H1 (cell line): ENCODE measurements around the gene ATG5. TPM values are rescaled to one million over a fixed set of nuclear protein-coding genes. Genes with fewer than 3 reads are reported as not detected.

Experiments used
- CTCF ChIA-PET: fragments of 300-600 bp; sonication (Branson Sonifier 250); formaldehyde crosslinking; loops from one replicate; lab custom pipeline; 2021; ENCODE audit not compliant: partially characterized antibody; lab: Charles Lee
- POLR2A ChIA-PET: fragments of 300-600 bp; sonication (Branson Sonifier 250); formaldehyde crosslinking; loops from one replicate; lab custom pipeline; 2021; ENCODE audit warnings: inconsistent platforms; ENCODE audit not compliant: partially characterized antibody; lab: Charles Lee
- DNase-seq, 2 experiments: peaks; one replicate each; pipeline versions ENCODE4 v3.0.0 to v3.0.0-alpha.2; 2010 to 2022; ENCODE audit warnings: low spot score in 2 of 2, low read depth in 1 of 2, mixed read lengths in 1 of 2
- FAIRE-seq: peaks from 2 replicates; lab custom pipeline; 2011; peaks lifted over from hg19 to GRCh38; lab: Jason Lieb, UNC
- H2AFZ ChIP-seq: 2 replicates; pipeline ENCODE4 v1.8.1; 2012; ENCODE audit warnings: low read length, inconsistent platforms
- H2AK5ac ChIP-seq: 2 replicates; pipeline ENCODE4 v1.6.1; 2013; ENCODE audit warnings: low read depth, low read length
- H2BK120ac ChIP-seq: replicated peaks from 2 replicates; pipeline ENCODE3; 2013; ENCODE audit warnings: low read depth, low read length, inconsistent platforms
- H2BK12ac ChIP-seq: 2 replicates; pipeline ENCODE4 v1.6.1; 2013; ENCODE audit warnings: low read depth, low read length
- H2BK15ac ChIP-seq: 2 replicates; pipeline ENCODE4 v1.6.1; 2013; ENCODE audit warnings: low read length
- H2BK20ac ChIP-seq: 2 replicates; pipeline ENCODE4 v1.6.1; 2013; ENCODE audit warnings: low read length
- H2BK5ac ChIP-seq: 2 replicates; pipeline ENCODE4 v1.6.1; 2013; ENCODE audit warnings: low read depth, low read length
- H3K14ac ChIP-seq: 2 replicates; pipeline ENCODE4 v1.6.1; 2013; ENCODE audit warnings: inconsistent platforms; ENCODE audit not compliant: insufficient read length
- H3K18ac ChIP-seq: 2 replicates; pipeline ENCODE4 v1.6.1; 2013; ENCODE audit warnings: low read length; ENCODE audit errors: extremely low read depth
- H3K23ac ChIP-seq: 2 replicates; pipeline ENCODE4 v1.6.1; 2013; ENCODE audit warnings: inconsistent platforms; ENCODE audit not compliant: insufficient read length
- H3K23me2 ChIP-seq: 2 replicates; pipeline ENCODE4 v1.6.1; 2013; ENCODE audit warnings: low read depth, low read length
- H3K27ac ChIP-seq: 2 replicates; pipeline ENCODE4 v1.6.1; 2011; ENCODE audit warnings: low read depth, low read length, inconsistent platforms
- H3K27me3 ChIP-seq, 4 experiments: replicated peaks in 1 of 4; 1 replicate in 1 of 4; 2 replicates in 3 of 4; pipeline versions ENCODE4 v1.6.1 to v1.8.1; 2011 to 2013; ENCODE audit warnings: low read length in 3 of 4, mild to moderate bottlenecking in 3 of 4, inconsistent platforms in 2 of 4, mixed read lengths in 2 of 4, moderate library complexity in 1 of 4; ENCODE audit not compliant: control insufficient read depth in 3 of 4, insufficient read depth in 3 of 4; ENCODE audit errors: extremely low read depth in 1 of 4
- H3K36me3 ChIP-seq, 4 experiments: 2 replicates each; pipeline versions ENCODE4 v1.6.1 to v1.8.1; 2011 to 2013; ENCODE audit warnings: mild to moderate bottlenecking in 4 of 4, low read length in 3 of 4, moderate library complexity in 2 of 4, control low read depth in 1 of 4, inconsistent platforms in 1 of 4; ENCODE audit not compliant: insufficient read depth in 4 of 4, control insufficient read depth in 2 of 4
- H3K4ac ChIP-seq: replicated peaks from 2 replicates; pipeline ENCODE3; 2013; ENCODE audit warnings: low read length, low read depth, mixed read lengths, inconsistent platforms; ENCODE audit not compliant: insufficient read length
- H3K4me1 ChIP-seq, 4 experiments: replicated peaks in 1 of 4; 1 replicate in 1 of 4; 2 replicates in 3 of 4; pipeline versions ENCODE4 v1.6.1 to v1.8.1; 2011 to 2013; ENCODE audit warnings: low read length in 3 of 4, inconsistent platforms in 2 of 4, mixed read lengths in 1 of 4; ENCODE audit not compliant: insufficient read depth in 4 of 4, control insufficient read depth in 3 of 4
- H3K4me2 ChIP-seq, 2 experiments: 2 replicates each; pipeline versions ENCODE4 v1.6.1 to v1.8.1; 2011 to 2013; ENCODE audit warnings: low read depth in 2 of 2, low read length in 2 of 2, control low read depth in 1 of 2, inconsistent platforms in 1 of 2, mild to moderate bottlenecking in 1 of 2; ENCODE audit not compliant: insufficient read depth in 1 of 2
- H3K4me3 ChIP-seq, 4 experiments: fragments of 200-600, 300-600 bp in 1 of 4; sonication (generic), shearing (Covaris generic), sonication (Bioruptor Twin) in 1 of 4; 2 replicates each; pipeline versions ENCODE4 v1.5.1 to v1.8.1; 2011 to 2016; ENCODE audit warnings: low read length in 4 of 4, low read depth in 3 of 4, control low read depth in 2 of 4, inconsistent platforms in 2 of 4, mild to moderate bottlenecking in 2 of 4, mixed read lengths in 1 of 4, moderate library complexity in 1 of 4; ENCODE audit not compliant: insufficient read depth in 2 of 4; ENCODE audit errors: extremely low read depth in 1 of 4
- H3K56ac ChIP-seq: replicated peaks from 2 replicates; pipeline ENCODE3; 2013; ENCODE audit warnings: low read depth, mild to moderate bottlenecking, mixed read lengths, low read length, inconsistent platforms; ENCODE audit not compliant: insufficient read length
- H3K79me1 ChIP-seq: 2 replicates; pipeline ENCODE4 v1.6.1; 2013; ENCODE audit warnings: low read depth, low read length, control low read depth
- H3K79me2 ChIP-seq, 2 experiments: 2 replicates each; pipeline versions ENCODE4 v1.6.1 to v1.8.1; 2012 to 2013; ENCODE audit warnings: low read length in 2 of 2, mild to moderate bottlenecking in 2 of 2, inconsistent platforms in 1 of 2; ENCODE audit not compliant: insufficient read depth in 2 of 2, control insufficient read depth in 1 of 2
- H3K9ac ChIP-seq, 4 experiments: replicated peaks in 1 of 4; 1 replicate in 1 of 4; 2 replicates in 3 of 4; pipeline versions ENCODE4 v1.6.1 to v1.8.1; 2011 to 2013; ENCODE audit warnings: low read depth in 3 of 4, low read length in 3 of 4, control low read depth in 2 of 4, mild to moderate bottlenecking in 2 of 4, moderate library complexity in 2 of 4, inconsistent platforms in 1 of 4; ENCODE audit errors: extremely low read depth in 1 of 4
- H3K9me3 ChIP-seq, 2 experiments: 2 replicates each; pipeline versions ENCODE4 v1.6.1 to v1.8.1; 2012 to 2013; ENCODE audit warnings: mild to moderate bottlenecking in 2 of 2, moderate library complexity in 2 of 2, control low read depth in 1 of 2, inconsistent platforms in 1 of 2, low read depth in 1 of 2, low read length in 1 of 2, mixed read lengths in 1 of 2; ENCODE audit not compliant: insufficient read depth in 2 of 2
- H4K20me1 ChIP-seq, 2 experiments: replicated peaks in 1 of 2; 2 replicates each; pipeline versions ENCODE3 to v1.8.1; 2011 to 2013; ENCODE audit warnings: inconsistent platforms in 2 of 2, low read length in 2 of 2, mild to moderate bottlenecking in 1 of 2; ENCODE audit not compliant: insufficient read depth in 2 of 2, control insufficient read depth in 1 of 2
- H4K5ac ChIP-seq: 2 replicates; pipeline ENCODE4 v1.6.1; 2013; ENCODE audit warnings: low read length, low read depth, mixed read lengths, inconsistent platforms; ENCODE audit not compliant: insufficient read length
- H4K8ac ChIP-seq: 2 replicates; pipeline ENCODE4 v1.8.0; 2013; ENCODE audit warnings: mild to moderate bottlenecking, moderate library complexity, low read length, inconsistent platforms; ENCODE audit not compliant: insufficient read depth; ENCODE audit errors: extremely low read depth
- H4K91ac ChIP-seq: replicated peaks from 2 replicates; pipeline ENCODE3; 2013; ENCODE audit warnings: low read length, mixed read lengths, inconsistent platforms; ENCODE audit not compliant: insufficient read length
- CBX8 ChIP-seq: fragments of 300-800, 300-1000 bp; sonication (generic); IDR thresholded peaks from 2 replicates; pipeline ENCODE4 v1.7.1; 2016; ENCODE audit warnings: low read depth, low read length, borderline replicate concordance
- CREB1 ChIP-seq: IDR thresholded peaks from 2 replicates; pipeline ENCODE4 v1.6.1; 2012; ENCODE audit warnings: inconsistent platforms
- EGR1 ChIP-seq: IDR thresholded peaks from 2 replicates; pipeline ENCODE4 v1.6.1; 2011; ENCODE audit warnings: low read depth, low read length, borderline replicate concordance
- EP300 ChIP-seq, 2 experiments: IDR thresholded peaks; 1 replicate in 1 of 2; 2 replicates in 1 of 2; pipeline ENCODE4 v1.6.1; 2011 to 2012; ENCODE audit warnings: low read depth in 2 of 2, low read length in 2 of 2, mild to moderate bottlenecking in 2 of 2, borderline replicate concordance in 1 of 2, inconsistent platforms in 1 of 2, moderate library complexity in 1 of 2
- GABPA ChIP-seq: IDR thresholded peaks from 2 replicates; pipeline ENCODE4 v1.6.1; 2011; ENCODE audit warnings: mild to moderate bottlenecking, low read length, moderate library complexity, borderline replicate concordance; ENCODE audit not compliant: insufficient read depth
- KDM4A ChIP-seq: IDR thresholded peaks from one replicate; pipeline ENCODE4 v1.7.1; 2012; ENCODE audit warnings: low read depth, mild to moderate bottlenecking, moderate library complexity, low read length, inconsistent platforms; ENCODE audit not compliant: severe bottlenecking
- NRF1 ChIP-seq: IDR thresholded peaks from 2 replicates; pipeline ENCODE4 v1.6.1; 2011; ENCODE audit warnings: mild to moderate bottlenecking, low read depth, low read length, improper control_type of control experiment
- POLR2AphosphoS5 ChIP-seq: IDR thresholded peaks from 2 replicates; pipeline ENCODE4 v1.6.1; 2011; ENCODE audit warnings: low read depth, low read length
- POU5F1 ChIP-seq: IDR thresholded peaks from 2 replicates; pipeline ENCODE4 v1.6.1; 2011; ENCODE audit warnings: low read depth, mild to moderate bottlenecking, low read length, moderate library complexity
- RAD21 ChIP-seq, 2 experiments: IDR thresholded peaks in 1 of 2; conservative IDR thresholded peaks in 1 of 2; 2 replicates each; pipeline ENCODE4 v1.6.1; 2011; ENCODE audit warnings: low read depth in 2 of 2, low read length in 2 of 2, improper control_type of control experiment in 1 of 2, inconsistent platforms in 1 of 2, mild to moderate bottlenecking in 1 of 2, moderate library complexity in 1 of 2
- RXRA ChIP-seq: IDR thresholded peaks from 2 replicates; pipeline ENCODE4 v1.6.1; 2011; ENCODE audit warnings: low read depth, mild to moderate bottlenecking, low read length, moderate library complexity; ENCODE audit not compliant: insufficient read depth
- SRF ChIP-seq: IDR thresholded peaks from 2 replicates; pipeline ENCODE4 v1.6.1; 2011; ENCODE audit warnings: mild to moderate bottlenecking, low read depth, low read length, moderate library complexity
- TEAD4 ChIP-seq: IDR thresholded peaks from 2 replicates; pipeline ENCODE4 v1.6.1; 2012; ENCODE audit warnings: low read depth, low read length, inconsistent platforms, mixed read lengths
- YY1 ChIP-seq: IDR thresholded peaks from 2 replicates; pipeline ENCODE4 v1.6.1; 2011; ENCODE audit warnings: low read depth, mild to moderate bottlenecking, low read length
- WGBS, 2 experiments: shearing (Covaris generic) in 1 of 2; methylation state at CpG; one replicate each; pipeline versions ENCODE4 v1.1.6 to v1.1.7; 2013 to 2015; ENCODE audit warnings: low lambda C conversion rate in 2 of 2, mixed read lengths in 2 of 2, inconsistent platforms in 1 of 2, low coverage in 1 of 2, missing lambda C conversion rate in 1 of 2; ENCODE audit not compliant: insufficient replicate concordance in 2 of 2, insufficient coverage in 1 of 2, insufficient read length in 1 of 2; ENCODE audit errors: extremely low coverage in 1 of 2, missing lambda C conversion rate in 1 of 2; 5-methylcytosine and 5-hydroxymethylcytosine counted together
- polyA plus RNA-seq, 7 experiments: library from polyadenylated mRNA; depleted of rRNA in 3 of 7; stranded (reverse) in 5 of 7; unstranded in 2 of 7; fragments of >200 nt in 5 of 7; fragments of 200-250 nt in 2 of 7; gene quantifications; 1 replicate in 5 of 7; 2 replicates in 1 of 7; 4 replicates in 1 of 7; pipeline versions ENCODE4 v1.2.1 to v1.2.3, GENCODE V29; 2011 to 2013; ENCODE audit warnings: missing spikeins in 2 of 7, mixed read lengths in 2 of 7
- total RNA-seq: library from RNA; stranded (reverse); fragmentation: NEBNext Ultra II Directional; extraction: Animal tissue kit (Norgen Biotek cat#: 25700); gene quantifications from 2 replicates; pipeline ENCODE4 v1.2.1, GENCODE V29; 2021

ATG5 gene
- total and polyA plus RNA-seq, 2 of the 8 experiments (the other 6 are each of a cell fraction or from before 2014, with no cell fraction given): 18.2 to 39.0 TPM

- Histone ChIP-seq H2BK15ac (no peak overlapping the region), H3K14ac (no peak overlapping the region), H2AFZ (no peak overlapping the region), H3K56ac (no peak overlapping the region), H3K4me3 (no peak overlapping the region), H2BK12ac (no peak overlapping the region), H3K9ac (no peak overlapping the region), H3K27ac (no peak overlapping the region), H3K23ac (no peak overlapping the region), H3K4me1 (peaks cover 0 to 5% (median under 1%) of the 10 kb centered on the region in 4 experiments; a peak in 1 of 7 replicates), H4K20me1 (no peaks in the 10 kb centered on the region), H2BK120ac (no peak overlapping the region), H3K4ac (no peak overlapping the region), H2BK5ac (no peak overlapping the region), H3K23me2 (peaks cover 3% of the 10 kb centered on the region; the same call in 1 of the 2 replicates), H3K79me1 (no peaks in the 10 kb centered on the region), H3K79me2 (no peaks in the 10 kb centered on the region), H4K91ac (no peak overlapping the region), H3K18ac (no peak overlapping the region), H2AK5ac (no peak overlapping the region), H2BK20ac (no peak overlapping the region), H3K9me3 (no peaks in the 10 kb centered on the region), H3K27me3 (no peaks in the 10 kb centered on the region; a peak in 1 of 7 replicates), H4K5ac (no peak overlapping the region), H3K36me3 (no peaks in the 10 kb centered on the region), H4K8ac (no peak overlapping the region), H3K4me2 (no peak overlapping the region)
- POLR2A ChIA-PET: no interaction called here
- CTCF ChIA-PET: interaction anchor here (0.6 to 5.3 kb wide), 7 partner anchors 11 to 722 kb away, joined by 3 to 38 read pairs (median 4); no protein-coding TSS in a partner anchor
- DNase-seq (no peak), FAIRE-seq (no peak)
- WGBS, 2 experiments: 93% methylated on average over 4 of the region's 4 CpGs; no CpG with 5 or more reads in 1 of the 2 experiments
- TF ChIP-seq CBX8 (no peak), EGR1 (no peak), KDM4A (no peak), SRF (no peak), RXRA (no peak), YY1 (no peak), RAD21 (IDR thresholded peaks at IDR 0.05 in 1 of 2, conservative IDR thresholded peaks at IDR 0.05 in 1 of 2; ENCODE audit: low read depth in 2 of 2, low read length in 2 of 2) (no peak), CREB1 (no peak), POU5F1 (no peak), NRF1 (no peak), EP300 (IDR thresholded peaks at IDR 0.05; ENCODE audit: borderline replicate concordance in 1 of 2, low read depth in 2 of 2, low read length in 2 of 2) (no peak), POLR2AphosphoS5 (no peak), GABPA (no peak), TEAD4 (no peak)
These were observed 172.6 kb downstream of the ATG5 start for GRCh38 chr6:106152952-106153351.
